ENCODE results near the gene SLC22A15. TPM values are rescaled to one million over a fixed set of nuclear protein-coding genes. Genes with fewer than 3 reads are reported as not detected.

Gene SLC22A15
- total and polyA plus RNA-seq, 10 of the 15 experiments (the other 5 are each of a cell fraction or from before 2014, with no cell fraction given): 0.05 to 2.8 (median 0.13) TPM; not detected in 1

DNA sequence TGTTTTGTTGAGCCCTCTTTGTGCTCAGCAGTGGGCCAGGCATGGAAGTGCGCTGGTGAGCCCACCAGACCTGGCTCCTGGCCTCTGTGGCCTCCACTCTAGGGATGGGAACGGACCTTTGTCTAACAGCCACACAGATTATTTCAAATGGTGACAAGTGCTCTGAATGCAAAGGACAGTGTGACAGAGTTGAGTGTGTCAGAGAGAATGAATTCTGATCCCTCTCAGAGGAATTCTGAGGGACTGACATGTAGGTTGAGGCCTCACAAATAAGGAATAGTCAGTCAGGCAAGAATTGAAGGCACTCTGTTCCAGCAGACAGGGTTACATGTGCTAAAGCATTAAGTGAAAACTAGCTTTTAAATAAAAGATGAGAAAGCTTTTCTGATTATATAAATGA lies 123.6 kb downstream of the SLC22A15 start (continued):
- no peak for TF ChIP-seq RELB (IDR thresholded peaks at IDR 0.05; ENCODE audit: low read depth)
- TF ChIP-seq, protein P1, sequence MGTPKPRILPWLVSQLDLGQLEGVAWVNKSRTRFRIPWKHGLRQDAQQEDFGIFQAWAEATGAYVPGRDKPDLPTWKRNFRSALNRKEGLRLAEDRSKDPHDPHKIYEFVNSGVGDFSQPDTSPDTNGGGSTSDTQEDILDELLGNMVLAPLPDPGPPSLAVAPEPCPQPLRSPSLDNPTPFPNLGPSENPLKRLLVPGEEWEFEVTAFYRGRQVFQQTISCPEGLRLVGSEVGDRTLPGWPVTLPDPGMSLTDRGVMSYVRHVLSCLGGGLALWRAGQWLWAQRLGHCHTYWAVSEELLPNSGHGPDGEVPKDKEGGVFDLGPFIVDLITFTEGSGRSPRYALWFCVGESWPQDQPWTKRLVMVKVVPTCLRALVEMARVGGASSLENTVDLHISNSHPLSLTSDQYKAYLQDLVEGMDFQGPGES (IDR thresholded peaks at IDR 0.05): no peak
- TF ChIP-seq, protein P2, sequence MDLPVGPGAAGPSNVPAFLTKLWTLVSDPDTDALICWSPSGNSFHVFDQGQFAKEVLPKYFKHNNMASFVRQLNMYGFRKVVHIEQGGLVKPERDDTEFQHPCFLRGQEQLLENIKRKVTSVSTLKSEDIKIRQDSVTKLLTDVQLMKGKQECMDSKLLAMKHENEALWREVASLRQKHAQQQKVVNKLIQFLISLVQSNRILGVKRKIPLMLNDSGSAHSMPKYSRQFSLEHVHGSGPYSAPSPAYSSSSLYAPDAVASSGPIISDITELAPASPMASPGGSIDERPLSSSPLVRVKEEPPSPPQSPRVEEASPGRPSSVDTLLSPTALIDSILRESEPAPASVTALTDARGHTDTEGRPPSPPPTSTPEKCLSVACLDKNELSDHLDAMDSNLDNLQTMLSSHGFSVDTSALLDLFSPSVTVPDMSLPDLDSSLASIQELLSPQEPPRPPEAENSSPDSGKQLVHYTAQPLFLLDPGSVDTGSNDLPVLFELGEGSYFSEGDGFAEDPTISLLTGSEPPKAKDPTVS (IDR thresholded peaks at IDR 0.05; ENCODE audit: low read depth, low read length): no peak
- TF ChIP-seq FOXK2 (IDR thresholded peaks at IDR 0.05): no peak

GRCh38 chr1:116104667-116105066 lies 128.4 kb downstream of the SLC22A15 start:
- no peak for DNase-seq (ENCODE audit: low read depth, low spot score)
- SMC1A ChIA-PET (ENCODE audit: uncharacterized antibody, unreplicated experiment): interaction anchor here (1.5 to 2.5 kb wide), 5 partner anchors 8 to 84 kb away, joined by 3 to 9 read pairs (median 4); no protein-coding TSS in a partner anchor
- Histone ChIP-seq H3K9ac (ENCODE audit: control insufficient read depth, insufficient read depth, low read length) (no peak overlapping the region), H2AFZ (ENCODE audit: control insufficient read depth, low read depth, low read length) (no peak overlapping the region), H3K27ac (ENCODE audit: control insufficient read depth, insufficient read depth) (no peak overlapping the region), H3K27me3 (replicated peaks in 1 of 2; ENCODE audit: control insufficient read depth in 2 of 2, insufficient read depth in 2 of 2, low read length in 1 of 2) (no peaks in the 10 kb centered on the region), H3K4me3 (no peak overlapping the region), H3K4me2 (ENCODE audit: control insufficient read depth, insufficient read depth) (no peak overlapping the region), H3K79me2 (ENCODE audit: control insufficient read depth, insufficient read depth, low read length) (no peaks in the 10 kb centered on the region), H3K36me3 (ENCODE audit: control insufficient read depth in 2 of 2, insufficient read depth in 2 of 2, low read length in 1 of 2) (no peaks in the 10 kb centered on the region), H3K4me1 (ENCODE audit: control insufficient read depth, insufficient read depth, low read length) (no peaks in the 10 kb centered on the region), H3K9me3 (replicated peaks; ENCODE audit: control insufficient read depth, insufficient read depth, low read length) (no peaks in the 10 kb centered on the region), H4K20me1 (ENCODE audit: control insufficient read depth, insufficient read depth) (no peaks in the 10 kb centered on the region)
- RAD21 ChIA-PET (ENCODE audit: unreplicated experiment): interaction anchor here (1.0 to 1.1 kb wide), 2 partner anchors 53 to 465 kb away, joined by 3 to 4 read pairs; no protein-coding TSS in a partner anchor
- POLR2A ChIA-PET: interaction anchor here (0.5 kb wide), 1 partner anchor 121 kb away, joined by 3 read pairs; no protein-coding TSS in a partner anchor
- TF ChIP-seq GABPA (IDR thresholded peaks at IDR 0.05; ENCODE audit: low read depth): no peak
- peak; percentile 10 for TF ChIP-seq PBX3 (IDR thresholded peaks at IDR 0.05; ENCODE audit: insufficient replicate concordance, low read depth, low read length)
- TF ChIP-seq, protein P3, sequence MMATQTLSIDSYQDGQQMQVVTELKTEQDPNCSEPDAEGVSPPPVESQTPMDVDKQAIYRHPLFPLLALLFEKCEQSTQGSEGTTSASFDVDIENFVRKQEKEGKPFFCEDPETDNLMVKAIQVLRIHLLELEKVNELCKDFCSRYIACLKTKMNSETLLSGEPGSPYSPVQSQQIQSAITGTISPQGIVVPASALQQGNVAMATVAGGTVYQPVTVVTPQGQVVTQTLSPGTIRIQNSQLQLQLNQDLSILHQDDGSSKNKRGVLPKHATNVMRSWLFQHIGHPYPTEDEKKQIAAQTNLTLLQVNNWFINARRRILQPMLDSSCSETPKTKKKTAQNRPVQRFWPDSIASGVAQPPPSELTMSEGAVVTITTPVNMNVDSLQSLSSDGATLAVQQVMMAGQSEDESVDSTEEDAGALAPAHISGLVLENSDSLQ (IDR thresholded peaks at IDR 0.05): peak; percentile 76
- peak; percentile 90 for ATAC-seq
- intact Hi-C loops (cut with micrococcal nuclease; ENCODE audit: unreplicated experiment) (no loop called here), in situ Hi-C loops (cut with MboI) (no loop called here)
- 20% methylated on average over 3 of the region's 3 CpGs for WGBS (ENCODE audit: insufficient coverage, insufficient replicate concordance, low lambda C conversion rate, missing lambda C conversion rate)
- CTCF ChIA-PET: interaction anchor here (1.7 to 2.0 kb wide), 2 partner anchors 34 to 84 kb away, joined by 5 read pairs; no protein-coding TSS in a partner anchor
- BruUV-seq (replicated peaks): no TSS peak
- no peak for FAIRE-seq

Measured in GM12878 (cell line).